HG03457 (cell line): Measurements from ENCODE around the gene SPIRE2.
"Not testable (repeated sequence)": the region's sequence is repeated elsewhere in the genome, so short reads cannot be mapped to it uniquely, and the experiment has no call there.

ENCODE experiments used
- ATAC-seq: cut with Tn5 transposase; IDR thresholded peaks from one replicate; pipeline ENCODE4 v1.9.1; 2021; ENCODE audit warnings: moderate number of reproducible peaks; ENCODE audit not compliant: unreplicated experiment

SPIRE2 gene

GRCh38 chr16:89834813-89835363, 6.6 kb downstream of the SPIRE2 start:
- not testable (repeated sequence) for ATAC-seq

GRCh38 chr16:89836484-89836883, 8.2 kb downstream of the SPIRE2 start:
- not testable (repeated sequence) for ATAC-seq

GRCh38 chr16:89837014-89837546, 8.8 kb downstream of the SPIRE2 start:
- no peak for ATAC-seq

- ATAC-seq, result no peak
Observed at GRCh38 chr16:89841275-89841674, 13.0 kb downstream of the SPIRE2 start.

- no peak for ATAC-seq
Observed at GRCh38 chr16:89842471-89843408, 14.5 kb downstream of the SPIRE2 start.

GRCh38 chr16:89843409-89844350, 15.4 kb downstream of the SPIRE2 start:
- ATAC-seq, result no peak

GRCh38 chr16:89844739-89845339, 16.6 kb downstream of the SPIRE2 start:
- ATAC-seq, result no peak

- ATAC-seq, result no peak
Observed at GRCh38 chr16:89845417-89845816, 17.1 kb downstream of the SPIRE2 start.

GRCh38 chr16:89847051-89847939, 19.0 kb downstream of the SPIRE2 start:
- no peak for ATAC-seq

GRCh38 chr16:89847940-89848297, 19.6 kb downstream of the SPIRE2 start:
- no peak for ATAC-seq

- no peak for ATAC-seq
Observed at GRCh38 chr16:89848974-89849373, 20.7 kb downstream of the SPIRE2 start.

GRCh38 chr16:89853306-89853993, 25.2 kb downstream of the SPIRE2 start:
- ATAC-seq, result no peak

- no peak for ATAC-seq
Observed at GRCh38 chr16:89855301-89855945, 27.1 kb downstream of the SPIRE2 start.

- no peak for ATAC-seq
Observed at GRCh38 chr16:89855986-89856385, 27.7 kb downstream of the SPIRE2 start.

GRCh38 chr16:89858973-89859614, 30.8 kb downstream of the SPIRE2 start:
- no peak for ATAC-seq

GRCh38 chr16:89859615-89860007, 31.3 kb downstream of the SPIRE2 start:
- no peak for ATAC-seq

GRCh38 chr16:89860747-89861304, 32.6 kb downstream of the SPIRE2 start:
- ATAC-seq, result no peak

GRCh38 chr16:89861648-89862047, 33.4 kb downstream of the SPIRE2 start:
- no peak for ATAC-seq
